Tibial nerve (tissue), 3 donors: Measurements from ENCODE around the gene COL4A1.

Source experiments
- CTCF ChIP-seq, 5 experiments: fragments of 200-600 bp in 3 of 5; fragments of 450-650 bp in 2 of 5; sonication (generic) in 3 of 5; IDR thresholded peaks; one replicate each; pipeline ENCODE4 v1.5.1; 2016 to 2019; ENCODE audit warnings: antibody characterized with exemption in 5 of 5, mild to moderate bottlenecking in 3 of 5, moderate library complexity in 2 of 5
- POLR2A ChIP-seq, 2 donors: fragments of 450-650 bp; IDR thresholded peaks; one replicate each; pipeline ENCODE4 v1.6.1; 2017; ENCODE audit warnings: antibody characterized with exemption in 2 of 2, mild to moderate bottlenecking in 2 of 2, moderate library complexity in 2 of 2

DNA sequence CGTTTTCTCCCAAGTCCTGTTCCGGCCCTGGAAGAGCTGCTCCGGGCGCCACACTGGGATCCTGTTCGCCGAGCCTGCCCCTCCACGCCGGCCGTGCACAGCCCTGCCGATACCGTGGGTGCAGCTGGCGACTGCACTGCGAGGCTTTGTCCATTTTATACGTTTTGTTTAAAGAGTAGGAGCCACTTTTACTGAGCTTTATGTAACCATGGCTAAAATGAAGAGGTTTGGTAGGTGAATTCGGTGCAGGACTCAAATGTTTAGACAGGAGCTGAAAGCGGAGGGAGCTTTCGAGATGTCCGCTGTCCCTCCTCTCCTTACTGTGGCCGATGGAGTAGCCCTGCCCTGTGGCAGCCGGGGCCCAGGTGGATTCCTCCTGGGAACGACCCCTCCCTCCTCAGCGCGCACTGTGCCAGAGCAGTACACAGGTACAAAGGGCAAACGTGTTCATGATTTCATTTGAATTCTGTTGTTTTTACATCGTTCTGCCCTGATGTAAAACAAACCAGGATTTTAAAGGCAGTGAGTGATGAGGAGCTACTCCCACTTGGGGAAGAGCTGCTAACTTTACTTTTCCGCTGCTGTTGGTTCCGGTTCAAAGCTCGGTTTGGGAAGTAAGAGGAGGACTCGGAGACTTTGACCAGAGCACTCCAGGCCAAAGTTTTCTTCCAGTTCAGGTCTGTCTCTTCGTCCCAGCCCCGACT, 1.9 kb upstream of the COL4A1 start:
- TF ChIP-seq POLR2A (IDR thresholded peaks at IDR 0.05) (no peak), CTCF (IDR thresholded peaks at IDR 0.05) (no peak)
